GM12878 (cell line): Measurements from ENCODE around the gene SINHCAF. TPM values are rescaled to one million over a fixed set of nuclear protein-coding genes. Genes with fewer than 3 reads are reported as not detected.
A peak's percentile ranks its signal among the peaks of the same experiment; 100 is the strongest.

Experiments
- ATF7 ChIP-seq: fragments of 450-650 bp; IDR thresholded peaks from 2 replicates; pipeline ENCODE4 v1.6.1; 2016; ENCODE audit warnings: low read depth, mild to moderate bottlenecking
- CBFB ChIP-seq: IDR thresholded peaks from 2 replicates; pipeline ENCODE4 v1.6.1; 2016; ENCODE audit warnings: antibody characterized with exemption, low read depth
- DPF2 ChIP-seq: fragments of 450-650 bp; IDR thresholded peaks from 2 replicates; pipeline ENCODE4 v1.6.1; 2017; ENCODE audit warnings: mild to moderate bottlenecking
- EED ChIP-seq: sonication (generic); IDR thresholded peaks from 2 replicates; pipeline ENCODE4 v1.6.1; 2016; ENCODE audit warnings: antibody characterized with exemption, low read depth
- FOS ChIP-seq: IDR thresholded peaks from 3 replicates; pipeline ENCODE4 v1.6.1; 2011; ENCODE audit warnings: borderline replicate concordance; ENCODE audit not compliant: insufficient read length; ENCODE audit errors: extremely low read depth
- JUNB ChIP-seq: IDR thresholded peaks from 2 replicates; pipeline ENCODE4 v1.6.1; 2016; ENCODE audit warnings: antibody characterized with exemption, mild to moderate bottlenecking
- MEF2B ChIP-seq: fragments of 450-650 bp; IDR thresholded peaks from 2 replicates; pipeline ENCODE4 v1.6.1; 2018; ENCODE audit warnings: mild to moderate bottlenecking, moderate library complexity; ENCODE audit not compliant: partially characterized antibody, poor library complexity, severe bottlenecking
- NBN ChIP-seq: fragments of 450-650 bp; IDR thresholded peaks from 2 replicates; pipeline ENCODE4 v1.6.1; 2016
- NR2F1 ChIP-seq: fragments of 450-650 bp; conservative IDR thresholded peaks from 2 replicates; pipeline ENCODE4 v1.6.1; 2017; ENCODE audit warnings: mild to moderate bottlenecking
- POU2F2 ChIP-seq: IDR thresholded peaks from 3 replicates; pipeline ENCODE4 v1.6.1; 2011; ENCODE audit warnings: low read depth, mild to moderate bottlenecking, low read length, borderline replicate concordance
- TCF12 ChIP-seq: IDR thresholded peaks from 2 replicates; pipeline ENCODE4 v1.6.1; 2011; ENCODE audit warnings: low read depth, mild to moderate bottlenecking, low read length
- YY1 ChIP-seq: IDR thresholded peaks from 2 replicates; pipeline ENCODE4 v1.6.1; 2011; ENCODE audit warnings: low read depth, mild to moderate bottlenecking, low read length
- polyA plus RNA-seq, 11 experiments: library from polyadenylated mRNA; depleted of rRNA in 4 of 11; unstranded in 6 of 11; stranded (reverse) in 5 of 11; fragments of >200 nt; fragmentation: Nextera tagmentation in 4 of 11; fragmentation: Illumina TruSeq in 1 of 11; extraction: Ambion mirVana in 4 of 11; extraction: Trizol in 1 of 11; gene quantifications; 1 replicate in 1 of 11; 2 replicates in 10 of 11; pipeline versions ENCODE4 v1.2.1 to v1.2.3, GENCODE V29; 2011 to 2016; ENCODE audit warnings: inconsistent platforms in 2 of 11, missing spikeins in 2 of 11, low read depth in 1 of 11
- total RNA-seq, 4 experiments: library from RNA; depleted of rRNA in 3 of 4; stranded (reverse); fragments of >200 nt in 3 of 4; fragmentation: Illumina TruSeq in 1 of 4; extraction: Trizol in 1 of 4; gene quantifications; 2 replicates each; pipeline versions ENCODE4 v1.2.1 to v1.2.3, GENCODE V29; 2013 to 2021
- TF ChIP-seq, protein P1 (sequence below): fragments of 450-650 bp; formaldehyde crosslinking; IDR thresholded peaks from 2 replicates; pipeline ENCODE4 v1.4.0; 2022; ENCODE audit warnings: mild to moderate bottlenecking, moderate library complexity
- TF ChIP-seq, protein P2 (sequence below): IDR thresholded peaks from 2 replicates; pipeline ENCODE4 v1.6.1; 2012; ENCODE audit warnings: low read depth, low read length, improper control_type of control experiment
- TF ChIP-seq, protein P3 (sequence below): fragments of 450-650 bp; formaldehyde crosslinking; IDR thresholded peaks from 2 replicates; pipeline ENCODE4 v1.5.0; 2022; ENCODE audit warnings: mild to moderate bottlenecking, missing genetic modification characterization
- TF ChIP-seq, protein P4 (sequence below): fragments of 450-650 bp; IDR thresholded peaks from 2 replicates; pipeline ENCODE4 v1.6.1; 2018; ENCODE audit warnings: mild to moderate bottlenecking, low read depth, moderate library complexity; ENCODE audit not compliant: partially characterized antibody
- TF ChIP-seq, protein P5 (sequence below): fragments of 450-650 bp; IDR thresholded peaks from 2 replicates; pipeline ENCODE4 v1.6.1; 2018; ENCODE audit warnings: borderline replicate concordance, mild to moderate bottlenecking; ENCODE audit not compliant: partially characterized antibody

The SINHCAF gene
- total and polyA plus RNA-seq, 10 of the 15 experiments (the other 5 are each of a cell fraction or from before 2014, with no cell fraction given), result 60.4 to 156 (median 90.3) TPM

DNA sequence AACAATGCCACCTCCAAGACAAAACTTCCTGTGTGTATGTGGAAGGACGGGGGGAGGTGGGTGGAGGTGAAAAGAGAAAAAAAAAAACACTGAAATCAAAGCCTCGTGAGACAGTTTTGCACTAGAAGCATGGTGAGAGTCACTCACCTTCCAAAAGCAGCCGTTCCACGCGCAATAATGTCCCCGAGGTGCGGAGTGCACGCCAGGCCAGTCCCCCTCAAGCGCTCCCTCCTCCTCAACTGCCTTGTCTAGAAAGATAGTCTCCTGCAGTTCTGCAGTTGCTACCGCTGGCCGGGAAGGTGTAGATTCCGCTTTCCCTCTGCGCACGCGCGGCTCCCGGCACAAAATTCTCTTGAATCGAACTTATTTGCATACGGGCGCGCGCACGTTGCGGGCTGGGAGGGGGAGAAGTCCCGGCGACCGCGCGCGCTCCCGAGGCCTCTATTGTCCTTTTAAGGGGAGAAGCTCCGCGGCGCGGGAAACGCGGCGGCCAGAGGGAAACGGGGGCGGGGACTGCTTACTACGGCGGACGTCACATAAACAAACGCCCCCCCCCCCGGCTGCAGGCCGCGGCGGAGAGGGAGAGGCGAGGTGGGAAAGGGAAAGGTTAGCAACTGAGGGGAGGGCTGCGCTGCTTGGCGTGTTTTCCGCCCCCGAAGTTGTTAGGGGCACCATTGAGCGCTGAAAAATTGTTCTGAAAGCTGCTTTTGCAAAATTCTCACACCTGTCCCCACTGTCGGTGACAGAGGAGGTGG is at the start of gene SINHCAF (continued):
- TF ChIP-seq, protein P1, sequence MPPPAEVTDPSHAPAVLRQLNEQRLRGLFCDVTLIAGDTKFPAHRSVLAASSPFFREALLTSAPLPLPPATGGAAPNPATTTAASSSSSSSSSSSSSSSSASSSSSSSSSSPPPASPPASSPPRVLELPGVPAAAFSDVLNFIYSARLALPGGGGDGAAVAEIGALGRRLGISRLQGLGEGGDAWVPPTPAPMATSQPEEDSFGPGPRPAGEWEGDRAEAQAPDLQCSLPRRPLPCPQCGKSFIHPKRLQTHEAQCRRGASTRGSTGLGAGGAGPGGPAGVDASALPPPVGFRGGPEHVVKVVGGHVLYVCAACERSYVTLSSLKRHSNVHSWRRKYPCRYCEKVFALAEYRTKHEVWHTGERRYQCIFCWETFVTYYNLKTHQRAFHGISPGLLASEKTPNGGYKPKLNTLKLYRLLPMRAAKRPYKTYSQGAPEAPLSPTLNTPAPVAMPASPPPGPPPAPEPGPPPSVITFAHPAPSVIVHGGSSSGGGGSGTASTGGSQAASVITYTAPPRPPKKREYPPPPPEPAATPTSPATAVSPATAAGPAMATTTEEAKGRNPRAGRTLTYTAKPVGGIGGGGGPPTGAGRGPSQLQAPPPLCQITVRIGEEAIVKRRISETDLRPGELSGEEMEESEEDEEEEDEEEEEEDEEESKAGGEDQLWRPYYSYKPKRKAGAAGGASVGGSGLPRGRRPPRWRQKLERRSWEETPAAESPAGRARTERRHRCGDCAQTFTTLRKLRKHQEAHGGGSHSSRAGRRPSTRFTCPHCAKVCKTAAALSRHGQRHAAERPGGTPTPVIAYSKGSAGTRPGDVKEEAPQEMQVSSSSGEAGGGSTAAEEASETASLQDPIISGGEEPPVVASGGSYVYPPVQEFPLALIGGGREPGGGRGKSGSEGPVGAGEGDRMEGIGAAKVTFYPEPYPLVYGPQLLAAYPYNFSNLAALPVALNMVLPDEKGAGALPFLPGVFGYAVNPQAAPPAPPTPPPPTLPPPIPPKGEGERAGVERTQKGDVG, result no peak
- TF ChIP-seq POU2F2 (peak; percentile 99), EED (no peak), CBFB (peak; percentile 56; the same call in 1 of the 2 replicates), NR2F1 (no peak), JUNB (no peak), TCF12 (peak; percentile 58; the same call in 1 of the 2 replicates), MEF2B (no peak), FOS (no peak), ATF7 (peak; percentile 49; the same call in 1 of the 2 replicates), YY1 (no peak), NBN (peak; percentile 73), DPF2 (no peak; the same call in 1 of the 2 replicates)
- TF ChIP-seq, protein P2, sequence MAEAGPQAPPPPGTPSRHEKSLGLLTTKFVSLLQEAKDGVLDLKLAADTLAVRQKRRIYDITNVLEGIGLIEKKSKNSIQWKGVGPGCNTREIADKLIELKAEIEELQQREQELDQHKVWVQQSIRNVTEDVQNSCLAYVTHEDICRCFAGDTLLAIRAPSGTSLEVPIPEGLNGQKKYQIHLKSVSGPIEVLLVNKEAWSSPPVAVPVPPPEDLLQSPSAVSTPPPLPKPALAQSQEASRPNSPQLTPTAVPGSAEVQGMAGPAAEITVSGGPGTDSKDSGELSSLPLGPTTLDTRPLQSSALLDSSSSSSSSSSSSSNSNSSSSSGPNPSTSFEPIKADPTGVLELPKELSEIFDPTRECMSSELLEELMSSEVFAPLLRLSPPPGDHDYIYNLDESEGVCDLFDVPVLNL, result peak; percentile 88
- TF ChIP-seq, protein P3, sequence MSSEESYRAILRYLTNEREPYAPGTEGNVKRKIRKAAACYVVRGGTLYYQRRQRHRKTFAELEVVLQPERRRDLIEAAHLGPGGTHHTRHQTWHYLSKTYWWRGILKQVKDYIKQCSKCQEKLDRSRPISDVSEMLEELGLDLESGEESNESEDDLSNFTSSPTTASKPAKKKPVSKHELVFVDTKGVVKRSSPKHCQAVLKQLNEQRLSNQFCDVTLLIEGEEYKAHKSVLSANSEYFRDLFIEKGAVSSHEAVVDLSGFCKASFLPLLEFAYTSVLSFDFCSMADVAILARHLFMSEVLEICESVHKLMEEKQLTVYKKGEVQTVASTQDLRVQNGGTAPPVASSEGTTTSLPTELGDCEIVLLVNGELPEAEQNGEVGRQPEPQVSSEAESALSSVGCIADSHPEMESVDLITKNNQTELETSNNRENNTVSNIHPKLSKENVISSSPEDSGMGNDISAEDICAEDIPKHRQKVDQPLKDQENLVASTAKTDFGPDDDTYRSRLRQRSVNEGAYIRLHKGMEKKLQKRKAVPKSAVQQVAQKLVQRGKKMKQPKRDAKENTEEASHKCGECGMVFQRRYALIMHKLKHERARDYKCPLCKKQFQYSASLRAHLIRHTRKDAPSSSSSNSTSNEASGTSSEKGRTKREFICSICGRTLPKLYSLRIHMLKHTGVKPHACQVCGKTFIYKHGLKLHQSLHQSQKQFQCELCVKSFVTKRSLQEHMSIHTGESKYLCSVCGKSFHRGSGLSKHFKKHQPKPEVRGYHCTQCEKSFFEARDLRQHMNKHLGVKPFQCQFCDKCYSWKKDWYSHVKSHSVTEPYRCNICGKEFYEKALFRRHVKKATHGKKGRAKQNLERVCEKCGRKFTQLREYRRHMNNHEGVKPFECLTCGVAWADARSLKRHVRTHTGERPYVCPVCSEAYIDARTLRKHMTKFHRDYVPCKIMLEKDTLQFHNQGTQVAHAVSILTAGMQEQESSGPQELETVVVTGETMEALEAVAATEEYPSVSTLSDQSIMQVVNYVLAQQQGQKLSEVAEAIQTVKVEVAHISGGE (CRISPR knock-in tag), result no peak
- TF ChIP-seq, protein P4, sequence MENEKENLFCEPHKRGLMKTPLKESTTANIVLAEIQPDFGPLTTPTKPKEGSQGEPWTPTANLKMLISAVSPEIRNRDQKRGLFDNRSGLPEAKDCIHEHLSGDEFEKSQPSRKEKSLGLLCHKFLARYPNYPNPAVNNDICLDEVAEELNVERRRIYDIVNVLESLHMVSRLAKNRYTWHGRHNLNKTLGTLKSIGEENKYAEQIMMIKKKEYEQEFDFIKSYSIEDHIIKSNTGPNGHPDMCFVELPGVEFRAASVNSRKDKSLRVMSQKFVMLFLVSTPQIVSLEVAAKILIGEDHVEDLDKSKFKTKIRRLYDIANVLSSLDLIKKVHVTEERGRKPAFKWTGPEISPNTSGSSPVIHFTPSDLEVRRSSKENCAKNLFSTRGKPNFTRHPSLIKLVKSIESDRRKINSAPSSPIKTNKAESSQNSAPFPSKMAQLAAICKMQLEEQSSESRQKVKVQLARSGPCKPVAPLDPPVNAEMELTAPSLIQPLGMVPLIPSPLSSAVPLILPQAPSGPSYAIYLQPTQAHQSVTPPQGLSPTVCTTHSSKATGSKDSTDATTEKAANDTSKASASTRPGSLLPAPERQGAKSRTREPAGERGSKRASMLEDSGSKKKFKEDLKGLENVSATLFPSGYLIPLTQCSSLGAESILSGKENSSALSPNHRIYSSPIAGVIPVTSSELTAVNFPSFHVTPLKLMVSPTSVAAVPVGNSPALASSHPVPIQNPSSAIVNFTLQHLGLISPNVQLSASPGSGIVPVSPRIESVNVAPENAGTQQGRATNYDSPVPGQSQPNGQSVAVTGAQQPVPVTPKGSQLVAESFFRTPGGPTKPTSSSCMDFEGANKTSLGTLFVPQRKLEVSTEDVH, result peak; percentile 92
- TF ChIP-seq, protein P5, sequence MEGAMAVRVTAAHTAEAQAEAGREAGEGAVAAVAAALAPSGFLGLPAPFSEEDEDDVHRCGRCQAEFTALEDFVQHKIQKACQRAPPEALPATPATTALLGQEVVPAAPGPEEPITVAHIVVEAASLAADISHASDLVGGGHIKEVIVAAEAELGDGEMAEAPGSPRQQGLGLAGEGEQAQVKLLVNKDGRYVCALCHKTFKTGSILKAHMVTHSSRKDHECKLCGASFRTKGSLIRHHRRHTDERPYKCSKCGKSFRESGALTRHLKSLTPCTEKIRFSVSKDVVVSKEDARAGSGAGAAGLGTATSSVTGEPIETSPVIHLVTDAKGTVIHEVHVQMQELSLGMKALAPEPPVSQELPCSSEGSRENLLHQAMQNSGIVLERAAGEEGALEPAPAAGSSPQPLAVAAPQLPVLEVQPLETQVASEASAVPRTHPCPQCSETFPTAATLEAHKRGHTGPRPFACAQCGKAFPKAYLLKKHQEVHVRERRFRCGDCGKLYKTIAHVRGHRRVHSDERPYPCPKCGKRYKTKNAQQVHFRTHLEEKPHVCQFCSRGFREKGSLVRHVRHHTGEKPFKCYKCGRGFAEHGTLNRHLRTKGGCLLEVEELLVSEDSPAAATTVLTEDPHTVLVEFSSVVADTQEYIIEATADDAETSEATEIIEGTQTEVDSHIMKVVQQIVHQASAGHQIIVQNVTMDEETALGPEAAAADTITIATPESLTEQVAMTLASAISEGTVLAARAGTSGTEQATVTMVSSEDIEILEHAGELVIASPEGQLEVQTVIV, result peak; percentile 11
